ENCODE measurements around the gene TSEN54. TPM values are rescaled to one million over a fixed set of nuclear protein-coding genes. Genes with fewer than 3 reads are reported as not detected.

Gene TSEN54
- total RNA-seq, 1 experiment from 2014 or later, result 87.3 TPM

GRCh38 chr17:75547091-75547490 is 30.8 kb downstream of the TSEN54 start:
- intact Hi-C loops (cut with micrococcal nuclease), result no loop called here
- CTCF ChIA-PET, result no interaction called here
- BruUV-seq (replicated peaks), result no TSS peak
- Histone ChIP-seq H3K27ac (ENCODE audit: low read depth, low read length) (no peak overlapping the region; the same call in 1 of the 2 replicates), H3K79me2 (ENCODE audit: insufficient read depth, low read length) (peaks cover 39% of the 10 kb centered on the region), H3K4me2 (ENCODE audit: low read length) (no peak overlapping the region), H3K4me1 (ENCODE audit: control insufficient read depth in 1 of 2, insufficient read depth in 2 of 2, low read length in 2 of 2) (peaks cover 28 to 39% of the 10 kb centered on the region in 2 experiments), H2AFZ (ENCODE audit: low read depth, low read length, poor library complexity, severe bottlenecking) (no peak overlapping the region), H3K9me2 (ENCODE audit: insufficient read depth) (no peaks in the 10 kb centered on the region), H4K20me1 (ENCODE audit: insufficient read depth) (no peaks in the 10 kb centered on the region), H3K36me3 (ENCODE audit: control insufficient read depth in 1 of 2, insufficient read depth in 2 of 2, low read length in 2 of 2) (no peaks in the 10 kb centered on the region; a peak in 1 of 4 replicates), H3K9ac (ENCODE audit: low read length) (no peak overlapping the region), H3K9me3 (ENCODE audit: control insufficient read depth in 1 of 2, insufficient read depth in 1 of 2, low read depth in 1 of 2, low read length in 2 of 2) (no peaks in the 10 kb centered on the region), H3K4me3 (replicated peaks in 1 of 2; ENCODE audit: low read depth in 1 of 2, low read length in 2 of 2) (no peak overlapping the region), H3K27me3 (ENCODE audit: insufficient read depth, low read length) (no peaks in the 10 kb centered on the region)
- RAD21 ChIA-PET (ENCODE audit: low non-redundant PET in 1 of 2, low total read pairs in 2 of 2, uncharacterized antibody in 2 of 2, unreplicated experiment in 2 of 2), result no interaction called here
- TF ChIP-seq RAD21 (IDR thresholded peaks at IDR 0.05; ENCODE audit: low read depth) (no peak), EZH2 (IDR thresholded peaks at IDR 0.05) (no peak), SRF (IDR thresholded peaks at IDR 0.05; ENCODE audit: low read depth) (no peak), POLR2AphosphoS5 (IDR thresholded peaks at IDR 0.05; ENCODE audit: low read depth, low read length) (no peak), SIN3A (IDR thresholded peaks at IDR 0.05; ENCODE audit: low read depth) (no peak), SP1 (IDR thresholded peaks at IDR 0.05; ENCODE audit: low read depth) (no peak), EGR1 (IDR thresholded peaks at IDR 0.05; ENCODE audit: low read depth) (no peak), FOSL1 (IDR thresholded peaks at IDR 0.05; ENCODE audit: low read depth) (no peak)
- TF ChIP-seq, protein P1, sequence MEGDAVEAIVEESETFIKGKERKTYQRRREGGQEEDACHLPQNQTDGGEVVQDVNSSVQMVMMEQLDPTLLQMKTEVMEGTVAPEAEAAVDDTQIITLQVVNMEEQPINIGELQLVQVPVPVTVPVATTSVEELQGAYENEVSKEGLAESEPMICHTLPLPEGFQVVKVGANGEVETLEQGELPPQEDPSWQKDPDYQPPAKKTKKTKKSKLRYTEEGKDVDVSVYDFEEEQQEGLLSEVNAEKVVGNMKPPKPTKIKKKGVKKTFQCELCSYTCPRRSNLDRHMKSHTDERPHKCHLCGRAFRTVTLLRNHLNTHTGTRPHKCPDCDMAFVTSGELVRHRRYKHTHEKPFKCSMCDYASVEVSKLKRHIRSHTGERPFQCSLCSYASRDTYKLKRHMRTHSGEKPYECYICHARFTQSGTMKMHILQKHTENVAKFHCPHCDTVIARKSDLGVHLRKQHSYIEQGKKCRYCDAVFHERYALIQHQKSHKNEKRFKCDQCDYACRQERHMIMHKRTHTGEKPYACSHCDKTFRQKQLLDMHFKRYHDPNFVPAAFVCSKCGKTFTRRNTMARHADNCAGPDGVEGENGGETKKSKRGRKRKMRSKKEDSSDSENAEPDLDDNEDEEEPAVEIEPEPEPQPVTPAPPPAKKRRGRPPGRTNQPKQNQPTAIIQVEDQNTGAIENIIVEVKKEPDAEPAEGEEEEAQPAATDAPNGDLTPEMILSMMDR (IDR thresholded peaks at IDR 0.05 in 2 of 3, conservative IDR thresholded peaks at IDR 0.05 in 1 of 3; ENCODE audit: borderline replicate concordance in 1 of 3, insufficient read depth in 1 of 3, low read depth in 2 of 3, low read length in 2 of 3), result no peak
- TF ChIP-seq, protein P2, sequence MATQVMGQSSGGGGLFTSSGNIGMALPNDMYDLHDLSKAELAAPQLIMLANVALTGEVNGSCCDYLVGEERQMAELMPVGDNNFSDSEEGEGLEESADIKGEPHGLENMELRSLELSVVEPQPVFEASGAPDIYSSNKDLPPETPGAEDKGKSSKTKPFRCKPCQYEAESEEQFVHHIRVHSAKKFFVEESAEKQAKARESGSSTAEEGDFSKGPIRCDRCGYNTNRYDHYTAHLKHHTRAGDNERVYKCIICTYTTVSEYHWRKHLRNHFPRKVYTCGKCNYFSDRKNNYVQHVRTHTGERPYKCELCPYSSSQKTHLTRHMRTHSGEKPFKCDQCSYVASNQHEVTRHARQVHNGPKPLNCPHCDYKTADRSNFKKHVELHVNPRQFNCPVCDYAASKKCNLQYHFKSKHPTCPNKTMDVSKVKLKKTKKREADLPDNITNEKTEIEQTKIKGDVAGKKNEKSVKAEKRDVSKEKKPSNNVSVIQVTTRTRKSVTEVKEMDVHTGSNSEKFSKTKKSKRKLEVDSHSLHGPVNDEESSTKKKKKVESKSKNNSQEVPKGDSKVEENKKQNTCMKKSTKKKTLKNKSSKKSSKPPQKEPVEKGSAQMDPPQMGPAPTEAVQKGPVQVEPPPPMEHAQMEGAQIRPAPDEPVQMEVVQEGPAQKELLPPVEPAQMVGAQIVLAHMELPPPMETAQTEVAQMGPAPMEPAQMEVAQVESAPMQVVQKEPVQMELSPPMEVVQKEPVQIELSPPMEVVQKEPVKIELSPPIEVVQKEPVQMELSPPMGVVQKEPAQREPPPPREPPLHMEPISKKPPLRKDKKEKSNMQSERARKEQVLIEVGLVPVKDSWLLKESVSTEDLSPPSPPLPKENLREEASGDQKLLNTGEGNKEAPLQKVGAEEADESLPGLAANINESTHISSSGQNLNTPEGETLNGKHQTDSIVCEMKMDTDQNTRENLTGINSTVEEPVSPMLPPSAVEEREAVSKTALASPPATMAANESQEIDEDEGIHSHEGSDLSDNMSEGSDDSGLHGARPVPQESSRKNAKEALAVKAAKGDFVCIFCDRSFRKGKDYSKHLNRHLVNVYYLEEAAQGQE (IDR thresholded peaks at IDR 0.05; ENCODE audit: low read depth), result no peak
- TF ChIP-seq, protein P3, sequence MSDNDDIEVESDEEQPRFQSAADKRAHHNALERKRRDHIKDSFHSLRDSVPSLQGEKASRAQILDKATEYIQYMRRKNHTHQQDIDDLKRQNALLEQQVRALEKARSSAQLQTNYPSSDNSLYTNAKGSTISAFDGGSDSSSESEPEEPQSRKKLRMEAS (IDR thresholded peaks at IDR 0.05), result no peak
- TF ChIP-seq, protein P4, sequence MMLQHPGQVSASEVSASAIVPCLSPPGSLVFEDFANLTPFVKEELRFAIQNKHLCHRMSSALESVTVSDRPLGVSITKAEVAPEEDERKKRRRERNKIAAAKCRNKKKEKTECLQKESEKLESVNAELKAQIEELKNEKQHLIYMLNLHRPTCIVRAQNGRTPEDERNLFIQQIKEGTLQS (IDR thresholded peaks at IDR 0.05), result no peak
- DNase-seq (ENCODE audit: low read depth, low spot score), result no peak
- no peak for ATAC-seq
- POLR2A ChIA-PET, result no interaction called here
